Activated CD4-positive, CD25-positive, alpha-beta regulatory T cell treated with anti-CD3 and anti-CD28 coated beads, Interleukin-2, amount 50 U/mL, for 24 hours (primary cell): Measurements from ENCODE around the gene GPHN.

Experiments
- ATAC-seq, 2 donors: fragments of 150-1000 bp; cut with Tn5 transposase; one replicate each; pipeline ENCODE4 v1.10.0; 2021; ENCODE audit warnings: mild to moderate bottlenecking in 1 of 2, moderate library complexity in 1 of 2

GPHN gene

GRCh38 chr14:67071506-67071905, 563.6 kb downstream of the GPHN start:
- ATAC-seq: no peak

- no peak for ATAC-seq
Observed at GRCh38 chr14:67077921-67078320, 570.0 kb downstream of the GPHN start.

- no peak for ATAC-seq
Observed at GRCh38 chr14:67079846-67080245, 571.9 kb downstream of the GPHN start.

- ATAC-seq: no peak
Observed at GRCh38 chr14:67108230-67108629, 600.3 kb downstream of the GPHN start.

- ATAC-seq: no peak
Observed at GRCh38 chr14:67111022-67111421, 603.1 kb downstream of the GPHN start.

GRCh38 chr14:67112344-67112743, 604.4 kb downstream of the GPHN start:
- ATAC-seq: no peak

- no peak for ATAC-seq
Observed at GRCh38 chr14:67127174-67127573, 619.2 kb downstream of the GPHN start.

GRCh38 chr14:67129768-67130167, 621.8 kb downstream of the GPHN start:
- ATAC-seq: no peak

- ATAC-seq: no peak
Observed at GRCh38 chr14:67131691-67132090, 623.7 kb downstream of the GPHN start.

GRCh38 chr14:67133144-67133543, 625.2 kb downstream of the GPHN start:
- no peak for ATAC-seq

- peak; percentile 64 to 67 for ATAC-seq
Observed at GRCh38 chr14:67133595-67134441, 625.9 kb downstream of the GPHN start.

- no peak for ATAC-seq
Observed at GRCh38 chr14:67137744-67138371, 629.9 kb downstream of the GPHN start.

GRCh38 chr14:67140556-67140955, 632.6 kb downstream of the GPHN start:
- no peak for ATAC-seq

GRCh38 chr14:67141146-67141900, 633.4 kb downstream of the GPHN start:
- ATAC-seq: no peak

- no peak for ATAC-seq
Observed at GRCh38 chr14:67151082-67151666, 643.2 kb downstream of the GPHN start.

GRCh38 chr14:67158566-67158965, 650.6 kb downstream of the GPHN start:
- ATAC-seq: peak; percentile 67 to 71

- no peak for ATAC-seq
Observed at GRCh38 chr14:67162385-67162784, 654.4 kb downstream of the GPHN start.

- no peak for ATAC-seq
Observed at GRCh38 chr14:67166450-67166853, 658.5 kb downstream of the GPHN start.

- no peak for ATAC-seq
Observed at GRCh38 chr14:67167420-67168109, 659.6 kb downstream of the GPHN start.

GRCh38 chr14:67168110-67168441, 660.1 kb downstream of the GPHN start:
- no peak for ATAC-seq

GRCh38 chr14:67170660-67171059, 662.7 kb downstream of the GPHN start:
- peak in 1 of 2 donors; percentile 43 for ATAC-seq

GRCh38 chr14:67172056-67172455, 664.1 kb downstream of the GPHN start:
- no peak for ATAC-seq

GRCh38 chr14:67172520-67172919, 664.6 kb downstream of the GPHN start:
- ATAC-seq: no peak
